ENCODE data around the gene CTSO.

GRCh38 chr4:155954939-155955338 lies 1.3 kb upstream of the CTSO start:
- TF ChIP-seq CTCF (IDR thresholded peaks at IDR 0.05) = no peak
- TF ChIP-seq POLR2A (IDR thresholded peaks at IDR 0.05) = no peak
